ENCODE data around the gene PRKAG2.
A peak's percentile ranks its signal among the peaks of the same experiment; 100 is the strongest.

The PRKAG2 gene

GRCh38 chr7:151519765-151520418, 357.0 kb downstream of the PRKAG2 start, which contains the start of gene RHEB:
Gene RHEB (minus strand): TSS chr7:151519895. CDS start chr7:151519511, 384 bp downstream.
- TF ChIP-seq MAX (IDR thresholded peaks at IDR 0.05; ENCODE audit: low read depth, low read length) (peak; percentile 45), MYC (IDR thresholded peaks at IDR 0.05; ENCODE audit: low read depth, low read length) (no peak)
- peak within 1 kb of the TSS; percentile 88 for H3K4me3 ChIP-seq (ENCODE audit: low read depth, low read length)
- DNase-seq (ENCODE audit: low read depth), result peak; percentile 100

GRCh38 chr7:151518947-151519764, 357.8 kb downstream of the PRKAG2 start:
- peak; percentile 81 for DNase-seq (ENCODE audit: low read depth)
- peak overlapping the region; percentile 88 for H3K4me3 ChIP-seq (ENCODE audit: low read depth, low read length)
- TF ChIP-seq MYC (IDR thresholded peaks at IDR 0.05; ENCODE audit: low read depth, low read length) (0 out of 2 replicates have a peak, but pooled peaks have one; percentile 28), POLR2A (IDR thresholded peaks at IDR 0.05; ENCODE audit: extremely low read depth, insufficient read length) (peak; percentile 22)

- TF ChIP-seq MAX (IDR thresholded peaks at IDR 0.05; ENCODE audit: low read depth, low read length), result peak; percentile 6; the same call in 1 of the 2 replicates
- TF ChIP-seq MYC (IDR thresholded peaks at IDR 0.05; ENCODE audit: low read depth, low read length), result peak; percentile 23; the same call in 1 of the 2 replicates
- no peak for TF ChIP-seq CTCF (IDR thresholded peaks at IDR 0.05; ENCODE audit: low read depth, low read length)
- TF ChIP-seq POLR2A (IDR thresholded peaks at IDR 0.05; ENCODE audit: extremely low read depth, insufficient read length), result no peak
- DNase-seq (ENCODE audit: low read depth), result peak; percentile 77
- peak overlapping the region; percentile 88 for H3K4me3 ChIP-seq (ENCODE audit: low read depth, low read length)
Observed at GRCh38 chr7:151518105-151518946, 358.6 kb downstream of the PRKAG2 start.

- peak overlapping the region; percentile 88 for H3K4me3 ChIP-seq (ENCODE audit: low read depth, low read length)
- DNase-seq (ENCODE audit: low read depth), result peak; percentile 35
- TF ChIP-seq MAX (IDR thresholded peaks at IDR 0.05; ENCODE audit: low read depth, low read length) (no peak), MYC (IDR thresholded peaks at IDR 0.05; ENCODE audit: low read depth, low read length) (no peak), CTCF (IDR thresholded peaks at IDR 0.05; ENCODE audit: low read depth, low read length) (no peak), POLR2A (IDR thresholded peaks at IDR 0.05; ENCODE audit: extremely low read depth, insufficient read length) (no peak)
Observed at GRCh38 chr7:151517601-151518104, 359.3 kb downstream of the PRKAG2 start.

GRCh38 chr7:151515276-151515565, 361.7 kb downstream of the PRKAG2 start:
- DNase-seq (ENCODE audit: low read depth), result no peak
- no peak overlapping the region for H3K4me3 ChIP-seq (ENCODE audit: low read depth, low read length)
- no peak for TF ChIP-seq CTCF (IDR thresholded peaks at IDR 0.05; ENCODE audit: low read depth, low read length)

GRCh38 chr7:151514461-151515275, 362.2 kb downstream of the PRKAG2 start:
- TF ChIP-seq MAX (IDR thresholded peaks at IDR 0.05; ENCODE audit: low read depth, low read length) (no peak), CTCF (IDR thresholded peaks at IDR 0.05; ENCODE audit: low read depth, low read length) (no peak), POLR2A (IDR thresholded peaks at IDR 0.05; ENCODE audit: extremely low read depth, insufficient read length) (no peak), MYC (IDR thresholded peaks at IDR 0.05; ENCODE audit: low read depth, low read length) (no peak)
- no peak for DNase-seq (ENCODE audit: low read depth)
- no peak overlapping the region for H3K4me3 ChIP-seq (ENCODE audit: low read depth, low read length)

Data from NB4 (cell line).